GM23248 (cell line): ENCODE data around the gene MTMR2.
"Not testable (repeated sequence)": the region's sequence is repeated elsewhere in the genome, so short reads cannot be mapped to it uniquely, and the experiment has no call there.

Source experiments
- EZH2 ChIP-seq: fragments of 200-600 bp; sonication (generic); IDR thresholded peaks from 2 replicates; pipeline ENCODE4 v1.6.1; 2018; ENCODE audit warnings: antibody characterized with exemption, mild to moderate bottlenecking; ENCODE audit not compliant: insufficient read depth, poor library complexity, severe bottlenecking
- EZH2phosphoT487 ChIP-seq: fragments of 200-600 bp; sonication (generic); IDR thresholded peaks from 2 replicates; pipeline ENCODE4 v1.6.1; 2018; ENCODE audit warnings: antibody characterized with exemption, moderate library complexity, mild to moderate bottlenecking, low read depth; ENCODE audit not compliant: insufficient read depth

- TF ChIP-seq EZH2, EZH2phosphoT487: not testable (repeated sequence)
These were observed 112.9 kb downstream of the MTMR2 start for GRCh38 chr11:95811052-95811451.
